Epithelial cell of prostate (primary cell): Measurements from ENCODE around the gene SLC27A1.

ENCODE experiments used
- DNase-seq: peaks from one replicate; pipeline ENCODE4 v3.0.0-alpha.2; 2011; ENCODE audit warnings: low read depth, low spot score
- H3K27ac ChIP-seq: fragments of 450-650 bp; 2 replicates; pipeline ENCODE4 v1.5.1; 2017; ENCODE audit warnings: mild to moderate bottlenecking

Gene SLC27A1

DNA sequence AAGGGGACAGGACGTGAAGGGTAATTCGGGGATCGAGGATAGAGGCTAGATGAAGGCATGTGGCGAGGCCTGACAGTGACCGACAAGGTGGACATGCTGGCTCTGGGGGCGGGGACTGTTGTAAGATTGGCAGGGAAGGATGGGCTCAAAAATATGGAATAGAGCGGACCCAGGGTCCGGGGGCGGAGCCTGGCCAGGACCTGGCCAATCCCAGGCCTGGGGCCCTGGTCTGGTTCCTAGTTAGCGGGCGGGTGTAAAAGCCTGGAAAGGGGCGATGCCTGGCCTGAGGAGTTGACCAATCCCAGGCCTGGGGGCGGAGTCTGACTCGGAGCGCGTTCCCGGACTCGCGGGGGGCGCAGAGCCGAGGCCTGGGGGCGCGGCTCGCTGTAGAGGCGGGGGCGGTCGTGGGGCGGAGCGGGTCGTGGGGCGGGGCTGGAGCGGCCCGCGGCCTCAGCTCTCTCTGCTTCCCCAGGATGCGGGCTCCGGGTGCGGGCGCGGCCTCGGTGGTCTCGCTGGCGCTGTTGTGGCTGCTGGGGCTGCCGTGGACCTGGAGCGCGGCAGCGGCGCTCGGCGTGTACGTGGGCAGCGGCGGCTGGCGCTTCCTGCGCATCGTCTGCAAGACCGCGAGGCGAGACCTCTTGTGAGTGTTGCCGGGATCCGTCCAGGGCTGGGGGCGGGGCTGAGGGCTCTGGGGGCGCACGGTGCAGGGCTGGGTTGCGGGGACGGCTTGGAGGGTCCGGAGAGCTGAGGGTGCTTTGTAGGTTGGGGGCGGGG is at the start of gene SLC27A1:
Gene SLC27A1, plus strand, starts transcription at position 457 of the 774 bp plus-strand sequence. Its CDS starts 17 bp downstream, at position 474.
- DNase-seq: peak; percentile 92
- peak within 1 kb of the TSS; percentile 71 for H3K27ac ChIP-seq

DNA sequence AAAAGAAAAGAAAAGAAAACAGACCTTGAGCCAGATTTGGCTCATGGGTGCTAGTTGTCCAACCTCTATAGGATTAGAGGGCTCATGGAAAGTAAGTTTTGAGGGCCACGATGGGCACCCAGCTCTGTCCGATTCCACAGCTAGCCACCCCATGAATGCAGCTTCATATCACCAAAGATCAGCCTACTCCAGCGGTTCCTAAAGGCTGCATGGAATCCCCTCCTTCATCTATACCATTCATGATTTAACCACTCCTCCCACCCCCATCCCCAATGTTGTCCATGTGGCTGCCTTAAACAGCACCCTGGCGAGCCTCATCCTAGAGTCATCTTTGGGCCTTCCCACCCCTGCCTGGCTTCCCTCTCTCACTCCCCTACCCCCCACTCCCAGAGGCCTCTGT is 48.4 kb upstream of the SLC27A1 start:
- no peak overlapping the region for H3K27ac ChIP-seq
- no peak for DNase-seq

DNA sequence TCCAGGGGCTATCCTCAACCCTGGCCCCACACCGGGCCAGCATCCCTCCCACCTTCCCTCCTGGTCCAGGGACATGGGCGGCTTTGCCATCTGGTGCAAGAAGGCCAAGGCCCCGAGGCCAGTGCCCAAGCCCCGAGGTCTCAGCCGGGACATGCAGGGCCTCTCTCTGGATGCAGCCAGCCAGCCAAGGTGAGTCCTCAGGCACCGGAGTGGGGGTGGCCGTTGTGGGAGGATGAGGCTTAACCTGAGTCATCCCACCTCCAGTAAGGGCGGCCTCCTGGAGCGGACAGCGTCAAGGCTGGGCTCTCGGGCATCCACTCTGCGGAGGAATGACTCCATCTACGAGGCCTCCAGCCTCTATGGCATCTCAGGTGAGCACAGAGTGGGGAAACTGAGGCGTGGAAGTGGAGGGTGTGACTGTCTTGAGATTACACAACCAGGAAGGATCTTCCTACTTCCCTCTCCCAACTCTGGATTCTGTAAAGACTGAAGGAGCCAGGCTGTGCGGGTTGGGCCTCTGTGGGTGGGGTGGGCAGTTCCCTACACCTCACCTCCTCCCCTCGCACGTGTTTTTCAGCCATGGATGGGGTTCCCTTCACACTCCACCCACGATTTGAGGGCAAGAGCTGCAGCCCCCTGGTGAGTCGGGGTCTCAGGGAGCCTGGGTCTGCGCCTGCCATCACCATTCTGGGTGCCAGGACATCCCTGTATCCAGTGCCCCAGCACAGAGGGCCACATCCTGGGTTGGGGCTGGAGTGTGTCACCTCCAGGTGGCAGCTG is 46.7 kb upstream of the SLC27A1 start:
- no peak for DNase-seq
- no peak overlapping the region for H3K27ac ChIP-seq

DNA sequence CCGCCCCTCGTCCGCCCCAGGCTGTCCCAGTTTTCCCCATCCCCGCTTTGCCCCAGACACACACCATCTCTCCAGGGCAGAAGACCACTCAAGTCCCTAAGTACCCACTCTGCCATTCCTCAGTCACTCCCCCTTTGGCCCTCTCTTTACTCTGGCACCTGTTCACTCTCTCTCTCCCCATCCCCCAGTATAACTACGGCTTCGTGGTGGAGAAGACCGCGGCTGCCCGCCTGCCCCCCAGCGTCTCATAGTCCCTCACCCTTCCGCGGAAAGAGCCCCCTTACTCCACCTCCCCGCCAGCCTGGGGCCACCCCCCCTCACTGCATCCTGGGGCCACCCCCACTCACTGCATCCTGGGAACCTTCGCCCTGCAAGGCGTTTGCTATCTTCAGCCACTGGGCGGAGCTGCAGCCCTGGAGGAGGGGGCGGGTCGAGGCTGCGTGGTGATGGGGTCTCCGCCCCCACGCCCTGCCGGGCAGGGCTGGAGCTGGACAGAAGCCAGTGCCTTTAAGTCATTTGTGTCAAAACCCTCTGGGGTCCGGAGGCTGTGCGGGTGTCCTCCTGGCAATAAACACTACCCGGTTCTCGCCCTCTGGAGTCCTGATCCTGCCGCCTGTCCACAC is 45.5 kb upstream of the SLC27A1 start:
- H3K27ac ChIP-seq: no peak overlapping the region
- DNase-seq: no peak

DNA sequence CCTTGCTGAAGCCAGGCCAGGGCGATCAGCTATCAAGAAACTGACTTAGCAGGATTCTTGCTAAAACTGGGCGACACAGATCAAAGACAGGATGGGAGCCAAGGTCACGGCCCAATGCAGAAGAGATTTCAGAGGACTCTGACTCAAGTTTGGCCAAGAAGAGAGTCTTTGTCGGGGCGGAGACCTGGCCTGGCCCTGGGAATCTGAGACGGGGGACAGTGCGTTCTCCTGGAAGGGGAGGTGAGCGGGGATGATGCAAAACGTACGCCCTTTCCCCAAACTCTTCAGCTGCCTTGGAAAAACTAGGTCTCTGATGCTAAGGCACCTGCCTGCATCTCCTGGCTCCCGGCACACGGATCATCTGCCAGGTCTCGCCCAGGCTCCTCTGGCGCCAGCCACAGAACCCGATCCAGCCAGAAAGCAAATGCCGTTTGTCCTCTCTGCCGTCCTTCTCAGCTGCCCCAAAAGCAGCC is 40.6 kb upstream of the SLC27A1 start:
- no peak for DNase-seq
- H3K27ac ChIP-seq: no peak overlapping the region

DNA sequence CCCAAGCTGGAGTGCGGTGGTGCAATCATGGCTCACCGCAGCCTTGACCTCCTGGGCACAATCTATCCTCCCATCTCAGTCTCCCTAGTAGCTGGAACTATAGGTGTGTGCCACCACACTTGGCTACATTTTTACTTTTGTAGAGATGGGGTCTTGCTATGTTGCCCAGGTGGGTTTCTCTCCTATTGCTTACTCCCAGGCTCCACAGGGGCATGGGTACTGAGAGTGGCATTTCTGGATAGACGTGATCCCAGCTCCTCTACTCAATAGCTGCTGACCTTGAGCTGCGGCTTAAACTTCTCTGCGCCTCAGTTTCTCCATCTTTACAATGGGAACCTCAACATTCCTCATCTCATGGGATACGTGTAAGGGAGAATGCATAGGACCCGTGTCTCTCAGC is 38.9 kb upstream of the SLC27A1 start:
- H3K27ac ChIP-seq: no peak overlapping the region
- no peak for DNase-seq

DNA sequence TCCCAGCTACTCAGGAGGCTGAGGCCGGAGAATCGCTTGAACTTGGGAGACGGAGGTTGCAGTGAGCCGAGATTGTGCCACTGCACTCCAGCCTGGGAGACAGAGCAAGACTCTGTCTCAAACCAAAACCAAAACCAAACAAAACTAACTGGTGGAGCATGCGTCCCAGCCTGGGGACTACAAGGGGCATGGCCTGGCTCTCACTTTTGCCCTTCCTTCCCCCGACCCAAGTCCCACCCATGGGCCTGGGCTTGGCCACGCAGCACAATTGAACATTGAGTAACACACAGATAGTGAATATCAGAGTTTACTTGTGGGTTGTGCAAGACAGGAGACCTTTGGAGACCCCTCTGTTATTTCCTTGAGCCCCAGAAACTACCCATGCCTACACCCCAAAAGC is 35.1 kb upstream of the SLC27A1 start:
- DNase-seq: no peak
- H3K27ac ChIP-seq: no peak overlapping the region

DNA sequence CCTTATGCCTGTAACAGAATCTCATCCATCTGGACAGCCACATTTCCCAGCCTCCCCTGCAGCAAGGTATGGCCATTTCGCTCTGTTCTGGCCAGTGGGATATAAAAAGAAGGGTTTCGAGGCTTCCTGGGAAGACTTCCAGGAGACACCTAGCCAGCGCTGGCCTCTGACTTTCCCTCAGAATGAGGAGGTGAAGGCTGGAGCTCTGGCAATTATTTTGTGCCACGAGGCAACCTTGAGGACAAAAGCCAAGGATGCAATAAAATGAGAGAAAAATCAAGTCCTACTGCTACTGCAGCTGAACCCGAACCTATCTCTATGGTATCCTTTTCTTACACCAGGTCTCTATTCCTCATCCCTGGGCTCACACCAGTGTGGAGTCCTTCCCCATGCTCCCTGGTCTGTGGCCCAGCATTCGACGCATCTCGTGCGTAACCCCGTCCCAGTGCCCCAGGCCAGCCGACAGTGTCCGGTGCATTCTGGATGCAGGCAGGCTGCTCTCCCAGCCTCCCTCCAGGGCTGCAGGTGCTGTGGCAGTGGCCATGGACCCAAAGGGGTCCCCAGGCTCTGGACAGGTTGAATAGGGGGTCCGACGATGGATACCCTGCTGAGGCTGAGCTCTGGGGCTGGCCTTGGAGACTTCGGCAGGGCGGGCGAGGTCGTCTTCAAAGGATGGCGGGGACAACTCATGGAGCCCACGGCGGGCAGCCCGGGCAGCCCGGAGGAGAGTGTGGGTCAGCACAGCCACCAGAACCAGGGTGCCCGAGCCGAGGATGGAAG is 34.0 kb upstream of the SLC27A1 start:
- H3K27ac ChIP-seq: no peak overlapping the region
- no peak for DNase-seq

DNA sequence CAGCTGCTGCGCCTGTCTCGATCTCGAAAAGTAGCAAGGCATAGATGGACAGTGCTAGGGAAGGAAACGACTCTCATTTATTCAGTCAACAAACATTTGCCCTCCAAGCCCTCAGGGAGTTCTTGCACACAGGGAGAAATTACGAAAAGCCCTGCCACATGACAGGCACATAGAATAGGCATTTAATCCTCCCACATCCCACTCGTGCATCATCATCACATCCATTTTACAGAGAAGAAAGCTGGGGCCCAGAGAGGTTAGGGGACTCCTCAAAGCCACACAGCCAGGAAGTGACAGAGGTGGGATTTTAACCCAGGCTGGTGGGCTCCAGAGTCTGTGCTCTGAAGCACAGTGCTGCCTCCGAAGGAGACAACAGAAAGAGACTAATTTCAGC is 33.5 kb upstream of the SLC27A1 start:
- DNase-seq: no peak
- no peak overlapping the region for H3K27ac ChIP-seq

DNA sequence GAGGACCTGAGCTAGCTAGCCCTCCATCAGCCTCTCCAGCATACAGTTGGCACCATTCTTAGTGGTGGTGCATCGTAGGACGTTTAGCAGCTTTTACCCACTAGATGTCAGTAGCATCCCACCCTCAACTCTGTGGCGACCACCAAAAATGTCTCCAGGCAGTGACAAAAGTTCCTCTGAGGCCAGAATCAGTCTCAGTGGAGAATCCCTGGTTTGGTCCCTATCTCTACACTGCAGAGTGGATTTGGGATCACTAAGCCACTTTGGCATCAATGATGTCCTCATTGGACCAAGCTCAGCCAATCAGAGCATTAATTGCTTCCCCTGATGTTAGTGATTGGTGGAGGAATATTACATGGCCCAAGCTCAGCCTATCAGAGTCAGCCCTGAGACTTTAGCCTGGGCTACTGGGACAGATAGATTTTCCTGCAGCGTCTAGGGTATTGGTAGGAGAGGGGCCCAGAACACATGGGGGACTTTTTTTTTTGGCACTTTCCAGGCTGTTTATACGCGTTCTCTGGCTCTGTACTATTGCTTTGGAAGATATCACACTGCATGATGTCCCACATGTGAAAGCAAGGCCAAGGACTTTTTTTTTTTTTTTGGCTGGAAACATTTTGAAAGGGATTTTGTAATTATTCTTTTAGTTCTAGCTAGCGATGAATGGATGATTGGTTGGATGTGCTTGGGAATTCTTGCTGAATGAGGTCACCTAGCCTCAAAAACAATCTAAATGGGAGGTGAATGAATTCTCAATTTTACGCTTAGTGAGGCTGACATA is 28.9 kb upstream of the SLC27A1 start:
- no peak overlapping the region for H3K27ac ChIP-seq
- no peak for DNase-seq

DNA sequence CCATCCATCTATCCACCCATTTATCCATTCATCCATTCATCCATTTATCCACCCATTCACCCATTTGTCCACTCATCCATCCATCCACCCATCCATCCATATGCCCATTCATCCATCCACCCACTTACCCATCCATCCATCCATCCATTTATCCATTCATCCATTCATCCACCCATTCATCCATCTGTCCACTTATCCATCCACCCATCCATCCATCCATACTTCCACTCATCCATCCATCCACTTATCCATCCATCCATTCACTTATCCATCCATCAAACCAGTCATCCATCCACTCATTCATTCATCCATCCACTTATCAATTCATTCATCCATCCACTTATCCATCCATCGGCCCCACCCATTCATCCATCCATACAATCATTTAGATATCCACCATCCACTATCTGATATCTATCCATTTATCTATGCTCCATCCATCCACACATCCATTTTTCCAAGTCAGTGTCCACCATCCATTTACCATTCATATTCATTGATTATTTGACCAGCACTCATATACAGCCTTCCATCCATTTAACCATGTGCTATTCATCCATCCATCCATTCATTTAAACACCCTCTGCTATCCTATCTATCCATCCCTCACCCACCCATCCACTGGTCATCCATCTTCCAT is 24.7 kb upstream of the SLC27A1 start:
- DNase-seq: no peak
- H3K27ac ChIP-seq: no peak overlapping the region

DNA sequence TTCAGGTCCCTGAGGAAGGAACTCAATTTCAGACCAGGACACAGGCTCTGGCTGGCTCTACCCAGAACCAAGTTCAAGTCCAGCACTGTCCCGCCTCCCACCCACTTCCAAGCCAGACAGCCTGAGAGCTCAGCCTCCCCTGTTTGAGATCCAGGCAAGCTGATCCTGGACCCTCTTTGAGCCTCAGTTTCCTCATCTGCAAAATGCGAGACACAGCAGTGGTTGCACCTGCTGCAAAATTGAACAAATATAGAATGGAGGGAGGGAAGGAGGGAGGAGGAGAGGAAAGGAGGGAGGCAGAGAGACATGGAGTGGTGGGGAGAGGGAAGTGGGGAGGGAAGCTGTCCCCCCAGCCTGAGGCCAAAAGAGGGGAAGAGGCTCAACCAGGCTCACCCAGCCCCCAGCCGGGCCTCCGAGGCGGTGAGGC is 22.6 kb upstream of the SLC27A1 start:
- no peak overlapping the region for H3K27ac ChIP-seq
- DNase-seq: no peak

DNA sequence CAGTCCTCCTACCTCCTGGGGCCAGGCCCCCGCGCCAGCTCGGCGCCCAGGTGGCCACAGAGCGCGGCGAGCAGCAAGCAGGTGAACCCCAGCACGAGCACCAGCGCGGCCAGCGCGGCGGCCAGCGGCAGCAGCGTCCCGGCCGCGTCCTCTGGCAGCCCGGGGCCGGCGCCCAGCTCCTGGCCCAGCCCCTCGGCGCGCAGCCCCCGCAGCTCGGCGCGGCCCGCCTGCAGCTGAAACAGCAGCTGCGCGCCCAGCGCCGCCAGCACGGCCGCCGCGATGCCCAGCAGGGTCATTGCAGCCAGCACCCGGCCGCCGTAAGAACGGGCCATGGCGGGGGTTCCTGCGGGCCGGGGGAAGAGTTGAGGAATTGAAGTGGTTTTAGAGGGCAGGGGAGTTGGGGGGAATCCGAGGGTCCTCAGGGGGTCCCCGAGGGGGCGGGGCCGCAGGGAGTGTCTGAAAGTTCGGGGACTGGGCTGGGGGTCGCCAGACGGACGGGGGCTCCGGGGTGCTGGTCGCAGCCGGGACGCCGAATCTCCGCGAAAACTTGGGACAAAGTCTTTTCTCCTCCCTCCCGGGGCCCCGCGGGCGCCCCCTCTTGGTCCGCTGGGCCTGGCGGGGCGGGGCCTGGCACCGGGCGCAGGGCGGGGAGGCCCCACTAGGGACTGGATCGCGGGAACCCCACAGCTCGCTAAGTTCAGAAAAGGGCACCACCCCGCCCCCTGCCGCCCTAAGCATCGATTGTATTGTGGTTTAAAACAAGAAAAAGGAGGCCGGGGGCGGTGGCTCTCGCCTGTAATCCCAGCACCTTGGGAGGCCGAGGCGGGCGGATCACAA is 22.0 kb upstream of the SLC27A1 start, which contains the start of gene TMEM221:
Gene TMEM221, minus strand, starts transcription at position 538 of the 837 bp plus-strand sequence. Its CDS starts 206 bp downstream, at position 332.
- H3K27ac ChIP-seq: no peak within 1 kb of the TSS
- no peak for DNase-seq

DNA sequence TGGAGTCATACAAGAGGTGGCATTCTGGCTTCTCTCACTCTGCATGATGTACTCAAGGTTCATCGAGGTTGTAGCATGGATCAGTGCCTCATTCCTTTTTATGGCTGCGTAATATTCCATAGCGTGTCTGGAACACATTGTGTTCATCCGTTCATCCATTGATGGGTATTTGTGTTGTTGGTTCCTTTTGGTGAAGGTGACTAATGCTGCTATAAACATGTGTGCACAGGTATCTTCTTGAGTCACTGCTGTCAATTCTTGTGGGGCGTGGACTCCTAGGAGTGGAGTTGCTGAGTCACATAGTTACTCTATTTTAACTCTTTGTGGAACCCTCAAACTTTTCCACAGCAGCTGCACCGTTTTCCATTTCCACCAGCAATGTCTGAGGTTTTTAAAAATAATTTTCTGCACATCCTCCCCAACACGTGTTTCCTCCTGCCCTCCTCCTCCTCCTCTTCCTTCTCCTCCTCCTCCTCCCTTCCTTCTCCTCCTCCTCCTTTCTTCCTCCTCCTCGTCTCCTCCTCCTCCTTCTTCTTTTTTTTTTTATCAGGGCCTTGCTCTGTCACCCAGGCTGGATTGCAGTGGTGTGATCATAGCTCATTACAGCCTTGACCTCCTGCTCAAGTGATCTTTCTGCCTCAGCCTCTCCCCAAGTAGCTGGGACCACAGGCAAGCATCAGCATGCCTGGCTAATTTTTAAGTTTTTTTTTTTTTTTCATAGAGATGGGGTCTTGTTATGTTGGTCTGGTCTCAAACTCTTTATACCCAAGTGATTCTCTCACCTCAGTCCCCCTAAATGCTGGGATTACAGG is 19.9 kb upstream of the SLC27A1 start:
- peak; percentile 98 for DNase-seq
- H3K27ac ChIP-seq: peak overlapping the region; percentile 87

DNA sequence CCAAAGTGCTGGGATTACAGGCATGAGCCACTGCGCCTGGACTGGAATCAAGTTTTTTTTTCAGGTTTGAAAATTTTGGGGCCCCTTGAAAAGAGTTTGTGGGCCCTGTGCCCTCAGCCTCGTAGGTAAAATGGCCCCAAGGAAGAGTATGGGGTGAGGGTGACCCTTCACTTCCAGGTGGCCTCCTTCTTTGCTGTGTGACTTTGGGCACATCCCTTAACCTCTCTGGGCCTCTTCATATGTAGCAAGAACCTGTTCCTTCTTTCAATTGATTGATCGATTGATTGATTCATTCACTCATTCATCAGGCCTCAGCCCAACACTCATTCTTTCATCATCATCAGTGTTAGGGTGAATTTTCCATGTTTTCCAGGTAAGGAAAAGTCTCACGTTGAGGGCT is 18.5 kb upstream of the SLC27A1 start:
- H3K27ac ChIP-seq: no peak overlapping the region
- DNase-seq: no peak

DNA sequence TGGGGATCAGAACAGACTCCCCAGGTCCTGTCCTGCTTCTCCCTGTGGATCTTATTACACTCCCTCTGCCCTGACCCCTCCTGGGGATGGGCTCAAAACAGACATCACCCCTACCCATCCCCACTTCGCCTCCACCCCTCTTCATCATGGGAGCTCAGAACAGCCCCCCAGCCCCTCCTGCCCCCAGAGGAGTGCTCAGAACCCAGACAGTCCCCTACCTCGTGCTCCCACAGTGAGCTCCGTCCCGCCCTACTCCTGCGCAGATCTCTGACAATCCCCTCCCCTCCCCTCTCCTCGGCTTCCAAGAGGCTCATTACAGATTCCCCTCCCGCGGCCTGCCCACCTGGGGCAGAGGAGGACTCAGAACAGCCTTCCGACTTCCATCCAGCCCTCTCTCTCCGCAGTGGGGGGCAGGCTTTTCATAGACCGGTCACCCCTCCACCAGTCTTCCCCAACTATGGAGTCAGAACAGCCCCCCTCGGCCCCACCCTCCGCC is 15.7 kb upstream of the SLC27A1 start:
- no peak for DNase-seq
- no peak overlapping the region for H3K27ac ChIP-seq
